ENCODE results near the gene PATE3.

The PATE3 gene, protein sequence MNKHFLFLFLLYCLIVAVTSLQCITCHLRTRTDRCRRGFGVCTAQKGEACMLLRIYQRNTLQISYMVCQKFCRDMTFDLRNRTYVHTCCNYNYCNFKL

DNA sequence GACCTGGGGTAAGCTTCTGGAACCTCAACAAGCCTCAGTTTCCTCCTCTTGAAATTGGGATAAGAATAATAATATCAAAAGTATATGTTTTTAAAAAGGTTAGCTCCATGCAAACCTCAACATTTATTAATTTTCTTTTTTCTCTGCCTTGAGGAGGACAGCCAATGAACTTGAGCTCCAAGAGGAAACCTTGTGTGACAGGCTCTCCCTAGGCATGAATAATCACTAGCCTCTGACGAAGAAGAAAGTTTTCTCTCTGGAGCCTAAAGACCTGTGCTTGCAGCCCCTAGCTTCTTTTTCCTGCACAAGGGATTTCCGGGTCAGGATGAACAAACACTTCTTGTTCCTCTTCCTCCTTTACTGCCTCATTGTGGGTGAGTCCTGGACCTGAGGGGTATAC is at the start of gene PATE3:
Gene PATE3, plus strand, starts transcription at position 301 of the 400 bp plus-strand sequence. Its CDS starts 25 bp downstream, at position 326.
- peaks cover 3% of the 10 kb centered on the region for H3K27me3 Mint-ChIP-seq
- H3K27ac Mint-ChIP-seq = no peak within 1 kb of the TSS
- H3K9me3 Mint-ChIP-seq = no peaks in the 10 kb centered on the region
- no peak within 1 kb of the TSS for H3K4me3 Mint-ChIP-seq
- DNase-seq (ENCODE audit: low spot score in 2 of 2) (no peak), ATAC-seq (ENCODE audit: low read depth) (no peak)
- no peaks in the 10 kb centered on the region for H3K4me1 Mint-ChIP-seq
- no peaks in the 10 kb centered on the region for H3K36me3 Mint-ChIP-seq

DNA sequence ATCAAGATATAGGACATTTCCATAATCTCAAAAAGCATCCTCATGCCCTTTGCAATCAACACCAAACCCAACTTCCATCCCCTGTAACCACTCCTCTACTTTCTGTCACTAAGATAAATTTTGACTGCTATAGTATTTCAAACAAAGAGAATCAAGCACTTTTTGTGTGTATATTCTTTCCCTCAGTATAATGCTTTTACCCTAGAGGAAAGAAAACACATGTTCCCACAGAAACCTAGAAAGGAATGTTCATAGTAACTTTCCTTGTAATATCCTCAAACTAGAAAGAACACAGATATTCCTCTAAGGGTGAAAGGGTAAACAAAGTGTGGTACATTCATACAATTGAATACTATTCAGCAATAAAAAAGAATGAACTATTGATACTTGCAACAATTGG is 47.3 kb upstream of the PATE3 start:
- H3K27me3 Mint-ChIP-seq = no peaks in the 10 kb centered on the region
- no peak overlapping the region for H3K27ac Mint-ChIP-seq
- no peak for DNase-seq (ENCODE audit: low spot score in 2 of 2)
- H3K4me3 Mint-ChIP-seq = no peak overlapping the region
- H3K36me3 Mint-ChIP-seq = no peaks in the 10 kb centered on the region
- no peak for ATAC-seq (ENCODE audit: low read depth)
- peaks cover 5% of the 10 kb centered on the region for H3K9me3 Mint-ChIP-seq
- no peaks in the 10 kb centered on the region for H3K4me1 Mint-ChIP-seq

DNA sequence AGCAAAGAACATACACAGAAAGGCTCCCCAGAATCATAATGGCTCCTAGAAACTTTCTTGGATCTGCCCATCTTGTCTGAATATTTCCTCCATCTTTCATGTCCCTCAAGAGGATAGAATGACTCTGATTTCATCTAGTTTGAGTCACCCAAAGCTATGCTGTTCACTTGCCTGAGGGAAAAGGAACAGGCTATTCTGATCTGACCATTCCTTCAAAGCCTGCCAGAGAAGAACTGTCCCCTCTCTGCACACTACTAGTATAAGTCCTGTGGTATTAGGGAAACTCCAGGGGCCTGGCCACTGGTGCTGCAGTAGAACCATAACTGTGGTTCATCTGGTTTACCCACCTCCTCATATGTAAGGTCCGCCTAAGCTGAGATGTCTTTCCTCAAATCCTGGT is 44.2 kb upstream of the PATE3 start:
- H3K27me3 Mint-ChIP-seq = no peaks in the 10 kb centered on the region
- no peak for DNase-seq (ENCODE audit: low spot score in 2 of 2)
- H3K36me3 Mint-ChIP-seq = no peaks in the 10 kb centered on the region
- H3K4me3 Mint-ChIP-seq = no peak overlapping the region
- ATAC-seq (ENCODE audit: low read depth) = no peak
- no peaks in the 10 kb centered on the region for H3K4me1 Mint-ChIP-seq
- peaks cover 3% of the 10 kb centered on the region for H3K9me3 Mint-ChIP-seq
- H3K27ac Mint-ChIP-seq = no peak overlapping the region

DNA sequence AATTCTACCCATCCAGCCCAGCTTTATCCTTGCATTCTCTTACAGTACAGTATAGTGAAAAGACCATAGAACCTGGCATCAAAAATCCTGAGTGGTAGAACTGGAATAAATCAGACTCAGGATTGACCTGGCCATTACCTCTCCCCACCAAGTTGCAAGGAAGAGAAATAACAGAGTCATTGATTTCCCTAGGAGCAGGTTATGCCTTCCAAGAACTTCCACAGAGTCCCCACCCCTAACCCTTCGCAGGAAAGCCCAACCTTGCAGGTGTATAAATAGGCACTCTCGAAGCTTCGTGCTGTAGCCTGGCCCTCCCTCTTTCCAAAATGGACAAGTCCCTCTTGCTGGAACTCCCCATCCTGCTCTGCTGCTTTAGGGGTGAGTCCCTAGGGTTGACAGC is 41.9 kb upstream of the PATE3 start, which contains the start of gene PATE1:
Gene PATE1, plus strand, starts transcription at position 301 of the 400 bp plus-strand sequence. Its CDS starts 26 bp downstream, at position 327.
- DNase-seq (ENCODE audit: low spot score in 2 of 2) = no peak
- ATAC-seq (ENCODE audit: low read depth) = no peak
- Mint-ChIP-seq H3K36me3 (no peaks in the 10 kb centered on the region), H3K27ac (no peak within 1 kb of the TSS), H3K4me3 (no peak within 1 kb of the TSS), H3K9me3 (no peaks in the 10 kb centered on the region), H3K4me1 (no peaks in the 10 kb centered on the region), H3K27me3 (peaks cover 1% of the 10 kb centered on the region)

DNA sequence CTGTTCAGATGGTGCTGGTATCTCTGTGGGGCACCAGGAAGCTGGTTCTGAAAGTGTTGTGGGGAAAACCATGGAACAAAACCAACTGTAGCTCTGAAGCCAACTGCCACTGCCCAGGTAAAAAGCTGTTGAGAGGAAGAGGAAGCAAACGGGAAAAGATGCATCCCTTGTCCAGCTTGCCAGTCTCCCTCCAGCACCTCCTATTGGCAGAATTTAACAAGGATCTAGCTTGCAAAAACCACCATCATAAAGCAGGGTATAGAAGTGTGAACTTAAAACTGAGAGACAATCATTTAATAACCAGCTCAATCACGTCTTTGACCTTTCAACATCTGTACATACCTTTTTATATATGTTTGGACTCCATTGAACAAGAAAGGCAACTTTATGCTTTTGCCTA is 37.3 kb upstream of the PATE3 start:
- H3K36me3 Mint-ChIP-seq = no peaks in the 10 kb centered on the region
- H3K4me1 Mint-ChIP-seq = no peaks in the 10 kb centered on the region
- no peak for DNase-seq (ENCODE audit: low spot score in 2 of 2)
- H3K4me3 Mint-ChIP-seq = no peak overlapping the region
- ATAC-seq (ENCODE audit: low read depth) = no peak
- no peak overlapping the region for H3K27ac Mint-ChIP-seq
- H3K27me3 Mint-ChIP-seq = peaks cover 1% of the 10 kb centered on the region
- H3K9me3 Mint-ChIP-seq = no peaks in the 10 kb centered on the region

DNA sequence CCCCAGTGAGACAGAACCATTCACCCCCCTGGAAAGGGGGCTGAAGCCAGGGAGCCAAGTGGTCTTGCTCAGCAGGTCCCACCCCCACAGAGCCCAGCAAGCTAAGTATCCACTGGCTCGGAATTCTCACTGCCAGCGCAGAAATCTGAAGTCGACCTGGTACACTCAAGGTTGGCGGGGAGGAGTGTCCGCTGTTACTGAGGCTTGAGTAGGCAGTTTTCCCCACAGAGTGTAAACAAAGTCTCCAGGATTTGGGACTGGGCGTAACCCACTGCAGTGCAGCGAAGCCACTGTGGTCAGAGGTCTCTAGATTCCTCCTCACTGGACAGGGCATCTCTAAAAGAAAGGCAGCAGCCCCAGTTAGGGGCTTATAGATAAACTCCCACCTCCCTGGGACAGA is 31.9 kb upstream of the PATE3 start:
- H3K36me3 Mint-ChIP-seq = no peaks in the 10 kb centered on the region
- DNase-seq (ENCODE audit: low spot score in 2 of 2) (no peak), ATAC-seq (ENCODE audit: low read depth) (no peak)
- H3K4me1 Mint-ChIP-seq = no peaks in the 10 kb centered on the region
- peaks cover 11% of the 10 kb centered on the region for H3K9me3 Mint-ChIP-seq
- no peak overlapping the region for H3K27ac Mint-ChIP-seq
- no peak overlapping the region for H3K4me3 Mint-ChIP-seq
- peaks cover 1% of the 10 kb centered on the region for H3K27me3 Mint-ChIP-seq

DNA sequence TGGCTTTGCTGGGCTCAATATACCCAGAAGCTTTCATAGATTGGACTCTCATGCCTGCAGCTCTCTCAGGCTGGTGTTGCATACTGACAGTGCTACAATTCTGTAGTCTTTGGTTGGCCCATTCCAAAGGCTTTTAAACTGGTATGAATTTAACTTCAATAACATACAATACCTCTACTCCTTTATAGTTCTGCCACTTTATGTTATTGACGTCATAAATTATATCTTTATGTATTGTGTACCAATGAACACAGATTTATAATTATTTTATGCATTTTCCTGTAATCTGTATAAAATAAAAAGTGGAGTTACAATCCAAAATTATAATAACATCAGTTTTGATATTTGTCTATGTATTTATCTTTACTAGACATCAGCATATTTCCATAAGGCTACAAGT is 25.5 kb upstream of the PATE3 start:
- no peaks in the 10 kb centered on the region for H3K4me1 Mint-ChIP-seq
- peaks cover 4% of the 10 kb centered on the region for H3K27me3 Mint-ChIP-seq

DNA sequence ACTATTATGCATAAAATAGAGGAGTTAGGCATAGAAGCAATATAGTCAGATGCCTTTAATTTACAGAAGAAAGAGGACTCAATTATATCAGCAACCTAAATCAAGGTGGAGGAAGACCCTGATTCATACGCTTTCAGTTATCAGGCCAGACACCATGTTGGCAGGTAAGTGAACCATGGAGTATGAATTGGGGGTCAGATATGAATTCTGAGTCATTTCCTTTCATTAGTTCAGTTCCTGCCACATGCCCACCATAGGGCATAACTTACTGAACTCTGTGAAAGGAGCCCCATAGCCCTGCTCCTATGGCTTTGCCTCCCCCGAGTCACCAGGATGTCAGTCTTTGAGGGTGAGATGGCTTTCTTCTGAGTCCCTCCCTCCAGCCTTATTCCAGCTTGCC is 24.4 kb upstream of the PATE3 start:
- Mint-ChIP-seq H3K9me3 (peaks cover 7% of the 10 kb centered on the region), H3K4me1 (no peaks in the 10 kb centered on the region), H3K4me3 (no peak overlapping the region), H3K27me3 (peaks cover 4% of the 10 kb centered on the region), H3K36me3 (no peaks in the 10 kb centered on the region), H3K27ac (no peak overlapping the region)
- DNase-seq (ENCODE audit: low spot score in 2 of 2) = no peak
- no peak for ATAC-seq (ENCODE audit: low read depth)

More for the DNA sequence above, 25.5 kb upstream of the PATE3 start:
- ATAC-seq (ENCODE audit: low read depth) (no peak), DNase-seq (ENCODE audit: low spot score in 2 of 2) (no peak)
- Mint-ChIP-seq H3K9me3 (peaks cover 11% of the 10 kb centered on the region), H3K36me3 (no peaks in the 10 kb centered on the region), H3K27ac (no peak overlapping the region), H3K4me3 (no peak overlapping the region)

DNA sequence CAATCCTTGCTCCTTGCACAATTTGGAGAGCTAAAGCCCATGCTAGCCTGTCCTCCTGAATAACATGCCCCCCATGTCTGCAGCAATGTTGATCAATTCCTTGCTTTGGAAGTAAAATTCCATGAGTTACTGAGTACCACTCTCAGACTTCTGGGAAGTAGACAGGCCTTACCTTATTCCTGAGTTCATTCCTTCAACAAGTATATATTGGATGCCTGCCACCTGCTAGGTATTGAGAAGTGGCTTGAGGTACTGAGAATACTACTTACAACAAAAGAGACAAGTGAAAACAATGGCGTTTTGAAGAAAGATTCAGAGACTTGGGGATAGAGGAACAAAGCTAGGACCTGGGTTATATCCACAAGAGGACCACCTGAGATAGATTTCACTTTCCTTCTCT is 21.7 kb upstream of the PATE3 start:
- no peak overlapping the region for H3K27ac Mint-ChIP-seq
- H3K9me3 Mint-ChIP-seq = peaks cover 2% of the 10 kb centered on the region

DNA sequence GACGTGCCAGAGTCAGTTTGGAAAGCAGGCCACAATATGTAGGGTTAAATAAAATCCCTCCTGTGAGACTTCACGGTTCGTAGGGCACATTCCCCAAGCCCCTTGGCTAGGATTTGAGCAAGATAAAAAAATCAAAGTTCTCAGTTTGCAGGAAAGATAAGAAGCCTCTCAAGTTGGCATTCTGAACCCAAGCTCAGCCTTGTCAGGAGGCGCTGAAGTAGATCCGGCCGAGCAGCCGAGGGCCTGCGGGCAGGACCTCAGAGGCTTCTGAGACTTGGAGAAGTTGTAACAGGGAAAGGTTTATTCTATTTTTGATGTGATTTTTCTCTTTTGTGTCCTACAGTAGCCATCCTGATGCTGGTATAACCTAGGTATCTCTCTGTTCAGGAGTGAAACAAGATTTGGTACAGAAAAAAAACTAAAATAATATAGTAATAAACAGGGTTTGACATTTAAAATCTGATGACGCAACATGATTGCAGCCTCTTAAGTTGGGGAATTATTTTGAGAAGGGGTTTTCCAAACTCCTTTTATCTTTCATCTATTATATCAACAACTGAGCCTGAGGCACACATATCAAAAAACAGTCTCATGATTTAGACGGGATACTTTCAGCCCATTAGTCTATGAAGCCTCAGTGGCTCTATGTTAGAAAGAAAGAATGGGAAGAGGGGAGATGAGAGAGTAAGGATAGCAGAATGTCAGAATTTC is 19.4 kb upstream of the PATE3 start:
- H3K4me3 Mint-ChIP-seq = no peak overlapping the region
- no peak for ATAC-seq (ENCODE audit: low read depth)

More for the DNA sequence above, 21.7 kb upstream of the PATE3 start:
- ATAC-seq (ENCODE audit: low read depth) = no peak
- no peaks in the 10 kb centered on the region for H3K36me3 Mint-ChIP-seq
- H3K27me3 Mint-ChIP-seq = peaks cover 4% of the 10 kb centered on the region
- no peak for DNase-seq (ENCODE audit: low spot score in 2 of 2)
- no peak overlapping the region for H3K4me3 Mint-ChIP-seq
- H3K4me1 Mint-ChIP-seq = no peaks in the 10 kb centered on the region

DNA sequence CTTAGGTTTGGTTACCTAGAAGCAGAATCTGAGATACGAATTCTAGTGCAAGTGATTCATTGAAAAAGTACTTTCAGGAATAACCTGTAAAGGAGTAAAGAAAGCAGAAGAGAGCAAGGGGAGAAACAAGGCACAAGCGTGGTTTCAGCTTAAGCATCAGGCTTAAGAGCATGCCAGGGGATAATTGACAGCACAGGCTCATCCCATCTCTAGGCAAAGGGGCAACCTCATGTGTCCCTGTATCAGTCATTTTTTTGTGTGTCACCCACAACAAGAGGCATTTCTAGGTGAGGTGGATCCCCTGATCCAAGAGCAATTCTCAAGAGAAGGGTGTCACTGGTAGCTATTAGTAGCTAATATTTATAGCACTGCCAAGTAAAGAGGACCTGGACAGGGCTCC is 17.3 kb upstream of the PATE3 start:
- no peak overlapping the region for H3K27ac Mint-ChIP-seq
- no peaks in the 10 kb centered on the region for H3K9me3 Mint-ChIP-seq
- H3K4me1 Mint-ChIP-seq = no peaks in the 10 kb centered on the region
- DNase-seq (ENCODE audit: low spot score in 2 of 2) (no peak), ATAC-seq (ENCODE audit: low read depth) (no peak)
- no peaks in the 10 kb centered on the region for H3K36me3 Mint-ChIP-seq
- H3K27me3 Mint-ChIP-seq = peaks cover 6% of the 10 kb centered on the region
- H3K4me3 Mint-ChIP-seq = no peak overlapping the region

More for the DNA sequence above, 19.4 kb upstream of the PATE3 start:
- no peak for DNase-seq (ENCODE audit: low spot score in 2 of 2)
- no peaks in the 10 kb centered on the region for H3K36me3 Mint-ChIP-seq
- H3K4me1 Mint-ChIP-seq = no peaks in the 10 kb centered on the region
- no peak overlapping the region for H3K27ac Mint-ChIP-seq
- peaks cover 8% of the 10 kb centered on the region for H3K27me3 Mint-ChIP-seq
- H3K9me3 Mint-ChIP-seq = no peaks in the 10 kb centered on the region

DNA sequence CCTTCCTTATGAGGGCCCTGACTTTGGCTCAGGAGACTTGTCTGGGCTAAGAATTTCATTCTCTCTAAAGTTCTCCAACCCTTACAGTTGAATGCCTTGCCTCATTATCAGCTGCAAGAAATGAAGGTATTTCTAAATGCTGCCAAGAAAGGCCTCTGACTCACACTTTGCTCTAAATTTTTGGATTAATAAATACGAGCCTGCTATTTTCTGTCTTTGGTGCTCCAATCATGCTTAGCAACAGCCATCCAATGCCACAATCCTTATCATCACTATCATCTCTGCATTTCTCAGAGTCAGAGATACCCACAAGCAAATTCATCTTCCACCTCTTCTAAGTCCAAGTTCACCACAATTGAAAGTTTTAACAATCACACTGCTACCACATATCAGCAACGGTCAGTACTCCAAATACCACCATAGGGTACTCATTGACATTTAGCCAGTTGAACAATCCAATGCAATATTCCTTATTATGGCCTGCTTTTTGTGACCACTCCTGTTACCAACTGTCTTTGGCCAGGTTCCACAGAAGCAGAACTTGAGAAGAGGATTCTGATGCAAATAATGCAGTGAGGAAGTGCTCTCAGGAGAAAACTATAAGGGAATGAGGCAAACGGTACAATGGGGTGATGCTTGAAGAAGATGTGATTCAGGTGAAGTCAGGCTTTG is 15.0 kb upstream of the PATE3 start:
- Mint-ChIP-seq H3K4me3 (no peak overlapping the region), H3K4me1 (no peaks in the 10 kb centered on the region), H3K9me3 (no peaks in the 10 kb centered on the region), H3K36me3 (no peaks in the 10 kb centered on the region), H3K27me3 (peaks cover 9% of the 10 kb centered on the region), H3K27ac (no peak overlapping the region)
- no peak for DNase-seq (ENCODE audit: low spot score in 2 of 2)
- ATAC-seq (ENCODE audit: low read depth) = no peak

DNA sequence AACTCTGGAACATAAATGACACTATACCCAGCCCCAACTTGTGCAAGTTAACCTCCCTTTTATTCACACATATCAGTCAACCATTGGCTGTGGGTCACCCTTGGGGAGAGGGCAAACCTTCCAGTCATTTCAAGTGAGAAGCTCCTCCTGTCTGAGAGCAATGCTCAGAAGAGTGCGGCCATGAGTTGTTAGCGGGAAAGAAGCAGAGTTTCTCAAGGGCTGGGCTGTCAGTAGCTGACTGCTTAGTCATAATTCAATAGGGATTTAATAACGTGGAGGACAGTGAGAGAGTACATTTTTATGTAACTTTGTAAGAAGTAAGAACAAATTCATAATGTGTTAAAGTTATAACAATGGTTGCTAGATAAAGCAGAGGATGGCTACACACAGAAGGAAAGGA is 14.4 kb upstream of the PATE3 start:
- H3K4me3 Mint-ChIP-seq = no peak overlapping the region
- ATAC-seq (ENCODE audit: low read depth) (no peak), DNase-seq (ENCODE audit: low spot score in 2 of 2) (no peak)
- peaks cover 9% of the 10 kb centered on the region for H3K27me3 Mint-ChIP-seq
- H3K9me3 Mint-ChIP-seq = no peaks in the 10 kb centered on the region
- no peaks in the 10 kb centered on the region for H3K4me1 Mint-ChIP-seq
- H3K27ac Mint-ChIP-seq = no peak overlapping the region
- no peaks in the 10 kb centered on the region for H3K36me3 Mint-ChIP-seq

DNA sequence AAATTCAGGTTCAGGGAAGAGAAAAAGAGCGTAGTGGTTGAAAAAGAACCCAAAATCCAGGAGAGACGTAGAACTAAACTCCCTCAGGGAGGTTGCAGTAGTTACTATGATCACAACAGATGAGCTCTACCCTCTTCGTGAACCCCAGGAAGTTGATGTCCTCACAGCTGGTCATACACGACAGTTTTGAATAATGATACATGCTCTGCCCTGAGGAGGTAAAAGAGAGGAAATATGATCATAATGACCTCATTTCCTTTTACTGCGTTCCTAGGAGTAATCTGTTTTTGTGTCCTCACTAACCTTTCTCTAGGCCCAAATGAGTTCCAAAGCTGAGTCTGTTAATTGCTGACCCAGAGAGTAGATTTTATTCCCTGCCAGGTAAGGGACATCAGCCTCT is 10.6 kb upstream of the PATE3 start:
- no peaks in the 10 kb centered on the region for H3K4me1 Mint-ChIP-seq
- DNase-seq (ENCODE audit: low spot score in 2 of 2) (no peak), ATAC-seq (ENCODE audit: low read depth) (no peak)
- H3K27ac Mint-ChIP-seq = no peak overlapping the region
- H3K4me3 Mint-ChIP-seq = no peak overlapping the region
- H3K36me3 Mint-ChIP-seq = no peaks in the 10 kb centered on the region
- peaks cover 3% of the 10 kb centered on the region for H3K9me3 Mint-ChIP-seq
- peaks cover 7% of the 10 kb centered on the region for H3K27me3 Mint-ChIP-seq

Data from memory B cell (primary cell).